ENCODE results near the gene TCL1A. TPM values are rescaled to one million over a fixed set of nuclear protein-coding genes. Genes with fewer than 3 reads are reported as not detected.
"Not testable (repeated sequence)": the region's sequence is repeated elsewhere in the genome, so short reads cannot be mapped to it uniquely, and the experiment has no call there.

Gene TCL1A
- total and polyA plus RNA-seq, 9 of the 15 experiments (the other 6 are each of a cell fraction or from before 2014, with no cell fraction given), result 0.10 to 0.11 TPM; not detected in 7

DNA sequence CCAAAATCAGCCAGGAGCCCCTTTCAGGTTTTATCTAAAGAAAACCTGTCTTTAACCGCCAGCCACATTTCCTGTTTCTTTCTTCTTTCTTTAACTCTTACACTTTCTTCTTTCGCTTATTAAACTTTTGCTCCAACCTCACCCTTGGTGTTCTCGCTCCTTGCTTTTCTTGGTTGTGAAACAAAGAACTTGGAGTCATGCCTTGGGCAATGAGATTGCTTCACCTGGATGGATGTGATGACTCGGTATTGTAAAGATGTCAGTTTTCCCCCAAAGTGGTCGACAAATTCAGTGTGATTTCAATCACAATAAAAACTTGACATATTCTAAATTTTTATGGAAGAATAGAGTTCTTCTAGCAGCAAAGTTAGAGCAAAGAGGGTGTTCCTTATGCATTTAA lies 16.2 kb upstream of the TCL1A start:
- H3K4me1 ChIP-seq (replicated peaks in 1 of 2; ENCODE audit: control insufficient read depth in 2 of 2, insufficient read depth in 2 of 2, low read length in 2 of 2), result no peaks in the 10 kb centered on the region
- no peak overlapping the region for H3K9ac ChIP-seq (ENCODE audit: insufficient read depth in 1 of 2, low read depth in 2 of 2, low read length in 2 of 2)
- ChIA-PET CTCF (ENCODE audit: low intra/inter-chr PET ratio) (no interaction called here), POLR2A (no interaction called here)
- BruUV-seq (replicated peaks), result no TSS peak
- no peaks in the 10 kb centered on the region for H4K20me1 ChIP-seq (replicated peaks; ENCODE audit: control insufficient read depth, insufficient read depth, low read length)
- no peaks in the 10 kb centered on the region for H3K9me3 ChIP-seq (replicated peaks; ENCODE audit: control insufficient read depth, insufficient read depth, low read depth, low read length)
- H3K9me1 ChIP-seq (ENCODE audit: control insufficient read depth, insufficient read depth, low read length), result no peaks in the 10 kb centered on the region
- 0% methylated on average over 5 of the region's 5 CpGs for WGBS (ENCODE audit: insufficient coverage, low coverage, missing lambda C conversion rate)
- DNase-seq (ENCODE audit: extremely low read depth in 1 of 4, low spot score in 3 of 4) (no peak), FAIRE-seq (no peak), ATAC-seq (no peak)
- H3K27ac ChIP-seq (ENCODE audit: extremely low read depth, low read depth, low read length), result no peak overlapping the region
- no peak for TF ChIP-seq CEBPB (tag; IDR thresholded peaks at IDR 0.05)
- TF ChIP-seq MCM2 (IDR thresholded peaks at IDR 0.05; ENCODE audit: low read depth), result no peak
- TF ChIP-seq C11orf30 (IDR thresholded peaks at IDR 0.05; ENCODE audit: low read depth), result no peak
- H3K4me3 ChIP-seq, result no peak overlapping the region
- no peak overlapping the region for H2AFZ ChIP-seq (ENCODE audit: low read depth, low read length)
- intact Hi-C loops (cut with micrococcal nuclease), result no loop called here
- H3K36me3 ChIP-seq (ENCODE audit: control insufficient read depth, insufficient read depth, low read length), result no peaks in the 10 kb centered on the region
- in situ Hi-C loops (cut with MboI), result no loop called here
- no peaks in the 10 kb centered on the region for H3K79me2 ChIP-seq (ENCODE audit: control insufficient read depth, insufficient read depth, low read length)
- no peak overlapping the region for H3K4me2 ChIP-seq (ENCODE audit: insufficient read depth, low read length)
- no peaks in the 10 kb centered on the region; a peak in 1 of 5 replicates for H3K27me3 ChIP-seq (ENCODE audit: control insufficient read depth in 2 of 2, insufficient read depth in 2 of 2, low read length in 2 of 2)

DNA sequence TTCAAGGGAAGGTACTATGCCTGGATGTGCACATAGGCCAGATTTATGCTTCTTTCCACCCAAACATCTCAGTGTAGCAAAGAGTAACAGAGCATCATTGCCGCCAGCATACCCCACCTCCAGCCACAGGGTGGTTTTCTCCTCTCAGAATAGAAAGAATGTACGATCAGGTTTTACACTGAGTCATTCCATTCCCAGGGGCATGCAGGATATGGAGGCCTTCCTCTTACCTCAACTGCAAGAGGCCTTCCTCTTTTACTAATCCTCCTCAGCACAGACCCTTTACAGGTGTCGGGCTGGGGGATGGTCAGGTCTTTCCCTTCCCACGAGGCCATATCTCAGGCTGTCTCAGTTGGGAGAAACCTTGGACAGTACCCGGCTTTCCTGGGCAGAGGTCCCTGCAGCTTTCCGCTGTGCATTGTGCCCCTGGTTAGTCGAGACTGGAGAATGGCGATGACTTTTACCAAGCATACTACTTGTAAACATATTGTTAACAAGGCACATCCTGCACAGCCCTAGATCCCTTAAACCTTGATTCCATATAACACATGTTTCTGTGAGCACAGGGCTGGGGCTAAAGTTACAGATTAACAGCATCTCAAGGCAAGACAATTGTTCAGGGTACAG lies 15.6 kb upstream of the TCL1A start:
- H3K36me3 ChIP-seq (ENCODE audit: control insufficient read depth, insufficient read depth, low read length); H3K27ac ChIP-seq (ENCODE audit: extremely low read depth, low read depth, low read length); ATAC-seq; H3K4me2 ChIP-seq (ENCODE audit: insufficient read depth, low read length); H3K4me3 ChIP-seq; H3K27me3 ChIP-seq (ENCODE audit: control insufficient read depth in 2 of 2, insufficient read depth in 2 of 2, low read length in 2 of 2); H3K4me1 ChIP-seq (replicated peaks in 1 of 2; ENCODE audit: control insufficient read depth in 2 of 2, insufficient read depth in 2 of 2, low read length in 2 of 2); DNase-seq (ENCODE audit: extremely low read depth in 1 of 4, low spot score in 3 of 4); in situ Hi-C loops (cut with MboI); H3K9ac ChIP-seq (ENCODE audit: insufficient read depth in 1 of 2, low read depth in 2 of 2, low read length in 2 of 2); H2AFZ ChIP-seq (ENCODE audit: low read depth, low read length); H3K79me2 ChIP-seq (ENCODE audit: control insufficient read depth, insufficient read depth, low read length); intact Hi-C loops (cut with micrococcal nuclease); BruUV-seq (replicated peaks); CTCF ChIA-PET (ENCODE audit: low intra/inter-chr PET ratio); H4K20me1 ChIP-seq (replicated peaks; ENCODE audit: control insufficient read depth, insufficient read depth, low read length); FAIRE-seq; POLR2A ChIA-PET; H3K9me1 ChIP-seq (ENCODE audit: control insufficient read depth, insufficient read depth, low read length); H3K9me3 ChIP-seq (replicated peaks; ENCODE audit: control insufficient read depth, insufficient read depth, low read depth, low read length): not testable (repeated sequence)
- WGBS (ENCODE audit: insufficient coverage, low coverage, missing lambda C conversion rate), result 0% methylated on average over 6 of the region's 8 CpGs
